ENCODE measurements around the gene MYPOP. TPM values are rescaled to one million over a fixed set of nuclear protein-coding genes. Genes with fewer than 3 reads are reported as not detected.

Gene MYPOP
- total and polyA plus RNA-seq, 10 of the 15 experiments (the other 5 are each of a cell fraction or from before 2014, with no cell fraction given): 0.47 to 9.4 (median 1.4) TPM

DNA sequence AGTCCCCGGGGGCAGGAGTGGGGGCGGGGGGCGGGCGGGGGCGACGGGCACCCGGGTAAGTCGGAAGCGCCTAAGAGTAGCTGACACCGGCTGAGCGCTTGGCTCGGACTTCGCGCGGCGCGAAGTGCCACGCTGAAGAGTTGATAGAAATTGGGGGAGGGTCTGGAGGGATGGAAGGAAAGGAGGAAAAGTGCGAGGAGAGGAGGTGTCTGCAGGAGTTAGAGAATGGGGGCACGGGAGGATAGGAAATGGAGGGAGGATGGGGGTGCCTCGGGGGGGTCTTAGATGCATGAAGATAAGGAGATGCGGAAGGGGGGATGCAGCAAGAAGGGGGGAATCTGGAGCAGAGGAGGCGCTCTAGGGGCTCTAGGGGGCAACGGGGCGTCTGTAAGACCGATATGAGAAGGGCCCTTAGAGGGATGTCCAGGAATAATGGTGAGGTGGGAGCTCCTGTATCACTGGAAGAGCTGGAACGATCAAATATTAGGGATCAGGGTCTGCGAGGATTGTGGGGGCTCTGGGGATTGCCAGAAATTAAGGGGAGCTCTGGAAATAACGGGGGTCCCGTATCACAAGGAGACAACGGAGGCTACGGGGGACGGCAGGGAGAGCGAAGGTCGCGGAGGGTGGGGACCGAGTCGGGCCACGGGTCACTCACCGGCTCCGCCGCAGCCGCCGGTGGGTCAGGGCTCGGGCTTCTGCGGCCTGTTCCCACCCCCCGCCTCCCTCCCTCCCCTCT is at the start of gene MYPOP (continued):
- no peak for TF ChIP-seq ZNF687 (IDR thresholded peaks at IDR 0.05)

DNA sequence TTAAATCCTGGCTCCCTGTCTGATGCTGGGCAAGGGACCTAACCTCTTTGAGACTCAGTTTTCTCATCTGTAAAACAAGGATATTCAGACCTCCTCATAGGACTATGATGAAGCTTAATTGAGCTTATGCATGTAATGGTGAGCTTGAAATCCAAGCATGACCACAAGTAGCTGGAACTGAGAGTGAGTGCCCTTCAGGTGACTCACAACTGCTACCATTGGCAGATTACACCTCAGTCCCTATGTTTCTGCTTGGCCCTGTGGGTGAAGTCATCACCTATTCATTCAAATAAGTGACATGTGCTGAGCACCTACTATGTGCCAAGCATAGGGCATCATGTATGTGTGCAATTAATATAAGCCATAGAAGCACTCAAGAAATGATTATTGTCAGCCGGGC is 45.5 kb upstream of the MYPOP start:
- Histone ChIP-seq H3K79me2 (ENCODE audit: control insufficient read depth, insufficient read depth, low read length) (no peaks in the 10 kb centered on the region), H2AFZ (ENCODE audit: control insufficient read depth, low read depth, low read length) (no peak overlapping the region), H3K27ac (ENCODE audit: control insufficient read depth, insufficient read depth) (no peak overlapping the region), H4K20me1 (ENCODE audit: control insufficient read depth, insufficient read depth) (no peaks in the 10 kb centered on the region), H3K27me3 (replicated peaks in 1 of 2; ENCODE audit: control insufficient read depth in 2 of 2, insufficient read depth in 2 of 2, low read length in 1 of 2) (no peaks in the 10 kb centered on the region; a peak in 1 of 4 replicates), H3K4me2 (ENCODE audit: control insufficient read depth, insufficient read depth) (no peak overlapping the region), H3K9me3 (replicated peaks; ENCODE audit: control insufficient read depth, insufficient read depth, low read length) (peaks cover 3% of the 10 kb centered on the region; the same call in 2 of the 3 replicates), H3K9ac (ENCODE audit: control insufficient read depth, insufficient read depth, low read length) (no peak overlapping the region), H3K4me3 (no peak overlapping the region), H3K4me1 (ENCODE audit: control insufficient read depth, insufficient read depth, low read length) (peaks cover 3% of the 10 kb centered on the region), H3K36me3 (ENCODE audit: control insufficient read depth in 2 of 2, insufficient read depth in 2 of 2, low read length in 1 of 2) (no peaks in the 10 kb centered on the region)
- ATAC-seq (no peak), FAIRE-seq (no peak), DNase-seq (ENCODE audit: low read depth, low spot score) (no peak)
- 88% methylated on average over 1 of the region's 1 CpG for WGBS (ENCODE audit: insufficient coverage, insufficient replicate concordance, low lambda C conversion rate, missing lambda C conversion rate)
- POLR2A ChIA-PET: no interaction called here
- RAD21 ChIA-PET (ENCODE audit: unreplicated experiment): no interaction called here
- CTCF ChIA-PET: interaction anchor here (0.6 to 0.9 kb wide), 2 partner anchors 34 to 169 kb away, joined by 3 to 4 read pairs; no protein-coding TSS in a partner anchor
- intact Hi-C loops (cut with micrococcal nuclease; ENCODE audit: unreplicated experiment) (no loop called here), in situ Hi-C loops (cut with MboI) (no loop called here)
- no TSS peak for BruUV-seq (replicated peaks)
- SMC1A ChIA-PET (ENCODE audit: uncharacterized antibody, unreplicated experiment): no interaction called here
- TF ChIP-seq, protein P1, sequence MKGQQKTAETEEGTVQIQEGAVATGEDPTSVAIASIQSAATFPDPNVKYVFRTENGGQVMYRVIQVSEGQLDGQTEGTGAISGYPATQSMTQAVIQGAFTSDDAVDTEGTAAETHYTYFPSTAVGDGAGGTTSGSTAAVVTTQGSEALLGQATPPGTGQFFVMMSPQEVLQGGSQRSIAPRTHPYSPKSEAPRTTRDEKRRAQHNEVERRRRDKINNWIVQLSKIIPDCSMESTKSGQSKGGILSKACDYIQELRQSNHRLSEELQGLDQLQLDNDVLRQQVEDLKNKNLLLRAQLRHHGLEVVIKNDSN (IDR thresholded peaks at IDR 0.05; ENCODE audit: borderline replicate concordance, extremely low read length, insufficient read depth, low read depth, low read length): no peak
- TF ChIP-seq, protein P2, sequence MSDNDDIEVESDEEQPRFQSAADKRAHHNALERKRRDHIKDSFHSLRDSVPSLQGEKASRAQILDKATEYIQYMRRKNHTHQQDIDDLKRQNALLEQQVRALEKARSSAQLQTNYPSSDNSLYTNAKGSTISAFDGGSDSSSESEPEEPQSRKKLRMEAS (IDR thresholded peaks at IDR 0.05; ENCODE audit: low read depth, low read length): no peak
- TF ChIP-seq FOS (IDR thresholded peaks at IDR 0.05; ENCODE audit: borderline replicate concordance, extremely low read depth, insufficient read length) (no peak), EZH2 (IDR thresholded peaks at IDR 0.05; ENCODE audit: borderline replicate concordance, control insufficient read depth, low read depth, low read length) (no peak), KAT2A (conservative IDR thresholded peaks at IDR 0.05; ENCODE audit: control insufficient read depth, low read depth, low read length) (no peak), USF2 (IDR thresholded peaks at IDR 0.05; ENCODE audit: borderline replicate concordance, low read depth, low read length) (no peak), CUX1 (IDR thresholded peaks at IDR 0.05; ENCODE audit: insufficient replicate concordance, low read depth, low read length) (no peak)

Measured in GM12878 (cell line).